Activated naive CD4-positive, alpha-beta T cell treated with anti-CD3 and anti-CD28 coated beads, Interleukin-2, amount 50 U/mL, for 24 hours (primary cell): ENCODE data around the gene FUT2.
"Not testable (repeated sequence)": the region's sequence is repeated elsewhere in the genome, so short reads cannot be mapped to it uniquely, and the experiment has no call there.

Source experiments
- H3K27ac Mint-ChIP-seq: one replicate; pipeline ENCODE4 v1.8.0; 2021; ENCODE audit warnings: mild to moderate bottlenecking, mixed read lengths
- H3K27me3 Mint-ChIP-seq: one replicate; pipeline ENCODE4 v1.8.0; 2021; ENCODE audit warnings: mixed read lengths
- H3K36me3 Mint-ChIP-seq: one replicate; pipeline ENCODE4 v1.8.0; 2021; ENCODE audit warnings: mixed read lengths
- H3K4me1 Mint-ChIP-seq: one replicate; pipeline ENCODE4 v1.8.0; 2021; ENCODE audit warnings: mixed read lengths
- H3K4me3 Mint-ChIP-seq: one replicate; pipeline ENCODE4 v1.8.0; 2021; ENCODE audit warnings: mild to moderate bottlenecking, mixed read lengths
- H3K9me3 Mint-ChIP-seq: one replicate; pipeline ENCODE4 v1.8.0; 2021; ENCODE audit warnings: mixed read lengths

FUT2 gene

GRCh38 chr19:48680436-48681126 lies 15.2 kb upstream of the FUT2 start:
- peaks cover under 1% of the 10 kb centered on the region for H3K4me1 Mint-ChIP-seq
- H3K27ac Mint-ChIP-seq, result no peak overlapping the region
- no peak overlapping the region for H3K4me3 Mint-ChIP-seq
- no peaks in the 10 kb centered on the region for H3K36me3 Mint-ChIP-seq
- H3K27me3 Mint-ChIP-seq, result no peaks in the 10 kb centered on the region
- H3K9me3 Mint-ChIP-seq, result no peaks in the 10 kb centered on the region

- no peak overlapping the region for H3K4me3 Mint-ChIP-seq
- H3K27me3 Mint-ChIP-seq, result no peaks in the 10 kb centered on the region
- no peak overlapping the region for H3K27ac Mint-ChIP-seq
- no peaks in the 10 kb centered on the region for H3K4me1 Mint-ChIP-seq
- no peaks in the 10 kb centered on the region for H3K9me3 Mint-ChIP-seq
- no peaks in the 10 kb centered on the region for H3K36me3 Mint-ChIP-seq
Measured at GRCh38 chr19:48681127-48681470, 14.7 kb upstream of the FUT2 start.

- H3K4me3 Mint-ChIP-seq, result no peak overlapping the region
- no peak overlapping the region for H3K27ac Mint-ChIP-seq
- H3K27me3 Mint-ChIP-seq, result no peaks in the 10 kb centered on the region
- H3K4me1 Mint-ChIP-seq, result no peaks in the 10 kb centered on the region
- no peaks in the 10 kb centered on the region for H3K36me3 Mint-ChIP-seq
- no peaks in the 10 kb centered on the region for H3K9me3 Mint-ChIP-seq
Measured at GRCh38 chr19:48683349-48683748, 12.4 kb upstream of the FUT2 start.

- H3K4me3 Mint-ChIP-seq, result no peak overlapping the region
- H3K27ac Mint-ChIP-seq, result no peak overlapping the region
- no peaks in the 10 kb centered on the region for H3K36me3 Mint-ChIP-seq
- H3K9me3 Mint-ChIP-seq, result no peaks in the 10 kb centered on the region
- no peaks in the 10 kb centered on the region for H3K4me1 Mint-ChIP-seq
- H3K27me3 Mint-ChIP-seq, result no peaks in the 10 kb centered on the region
Measured at GRCh38 chr19:48685583-48685982, 10.2 kb upstream of the FUT2 start.

GRCh38 chr19:48686088-48686487 lies 9.7 kb upstream of the FUT2 start:
- Mint-ChIP-seq H3K36me3 (no peaks in the 10 kb centered on the region), H3K4me3 (no peak overlapping the region), H3K9me3 (no peaks in the 10 kb centered on the region), H3K4me1 (no peaks in the 10 kb centered on the region), H3K27me3 (no peaks in the 10 kb centered on the region), H3K27ac (no peak overlapping the region)

- H3K4me3 Mint-ChIP-seq, H3K27ac Mint-ChIP-seq, H3K27me3 Mint-ChIP-seq, H3K9me3 Mint-ChIP-seq, H3K36me3 Mint-ChIP-seq, H3K4me1 Mint-ChIP-seq: not testable (repeated sequence)
Measured at GRCh38 chr19:48686637-48687036, 9.1 kb upstream of the FUT2 start.

- Mint-ChIP-seq H3K27ac (no peak overlapping the region), H3K4me3 (no peak overlapping the region), H3K36me3 (no peaks in the 10 kb centered on the region), H3K27me3 (no peaks in the 10 kb centered on the region), H3K4me1 (no peaks in the 10 kb centered on the region), H3K9me3 (no peaks in the 10 kb centered on the region)
Measured at GRCh38 chr19:48687776-48688175, 8.0 kb upstream of the FUT2 start.

GRCh38 chr19:48689449-48689848 lies 6.3 kb upstream of the FUT2 start:
- Mint-ChIP-seq H3K4me1 (no peaks in the 10 kb centered on the region), H3K4me3 (no peak overlapping the region), H3K27ac (no peak overlapping the region), H3K27me3 (no peaks in the 10 kb centered on the region), H3K36me3 (no peaks in the 10 kb centered on the region), H3K9me3 (no peaks in the 10 kb centered on the region)

- H3K36me3 Mint-ChIP-seq, H3K27me3 Mint-ChIP-seq, H3K27ac Mint-ChIP-seq, H3K9me3 Mint-ChIP-seq, H3K4me3 Mint-ChIP-seq: not testable (repeated sequence)
- H3K4me1 Mint-ChIP-seq, result peaks cover 11% of the 10 kb centered on the region
Measured at GRCh38 chr19:48693629-48694028, 2.1 kb upstream of the FUT2 start.

- no peak overlapping the region for H3K27ac Mint-ChIP-seq
- H3K4me1 Mint-ChIP-seq, result peaks cover 11% of the 10 kb centered on the region
- H3K4me3 Mint-ChIP-seq, result peak overlapping the region; percentile 39
- H3K27me3 Mint-ChIP-seq, result peaks cover 7% of the 10 kb centered on the region
- H3K9me3 Mint-ChIP-seq, result no peaks in the 10 kb centered on the region
- peaks cover 2% of the 10 kb centered on the region for H3K36me3 Mint-ChIP-seq
Measured at GRCh38 chr19:48696353-48697010, 711 bp downstream of the FUT2 start.

- Mint-ChIP-seq H3K36me3 (peaks cover 2% of the 10 kb centered on the region), H3K27me3 (peaks cover 7% of the 10 kb centered on the region), H3K9me3 (no peaks in the 10 kb centered on the region), H3K4me3 (no peak overlapping the region), H3K4me1 (peaks cover 11% of the 10 kb centered on the region), H3K27ac (no peak overlapping the region)
Measured at GRCh38 chr19:48698046-48698445, 2.3 kb downstream of the FUT2 start.

- Mint-ChIP-seq H3K4me1 (no peaks in the 10 kb centered on the region), H3K36me3 (peaks cover 4% of the 10 kb centered on the region), H3K9me3 (no peaks in the 10 kb centered on the region), H3K27me3 (no peaks in the 10 kb centered on the region), H3K4me3 (no peak overlapping the region), H3K27ac (no peak overlapping the region)
Measured at GRCh38 chr19:48702701-48703100, 6.9 kb downstream of the FUT2 start.

- Mint-ChIP-seq H3K4me3 (no peak overlapping the region), H3K9me3 (no peaks in the 10 kb centered on the region), H3K36me3 (peaks cover 4% of the 10 kb centered on the region), H3K27ac (no peak overlapping the region), H3K4me1 (no peaks in the 10 kb centered on the region), H3K27me3 (no peaks in the 10 kb centered on the region)
Measured at GRCh38 chr19:48703316-48703715, 7.5 kb downstream of the FUT2 start.

- no peaks in the 10 kb centered on the region for H3K4me1 Mint-ChIP-seq
- no peak overlapping the region for H3K27ac Mint-ChIP-seq
Measured at GRCh38 chr19:48705431-48705830, 9.7 kb downstream of the FUT2 start.

GRCh38 chr19:48708471-48708870 lies 12.7 kb downstream of the FUT2 start:
- H3K27ac Mint-ChIP-seq, result no peak overlapping the region

More at GRCh38 chr19:48705431-48705830, 9.7 kb downstream of the FUT2 start:
- no peaks in the 10 kb centered on the region for H3K9me3 Mint-ChIP-seq
- H3K27me3 Mint-ChIP-seq, result no peaks in the 10 kb centered on the region
- no peak overlapping the region for H3K4me3 Mint-ChIP-seq
- H3K36me3 Mint-ChIP-seq, result peaks cover 4% of the 10 kb centered on the region

GRCh38 chr19:48711106-48711662 lies 15.4 kb downstream of the FUT2 start:
- Mint-ChIP-seq H3K9me3 (no peaks in the 10 kb centered on the region), H3K36me3 (peaks cover 3% of the 10 kb centered on the region), H3K4me3 (peak overlapping the region; percentile 3), H3K27ac (no peak overlapping the region), H3K27me3 (no peaks in the 10 kb centered on the region), H3K4me1 (peaks cover 20% of the 10 kb centered on the region)

More at GRCh38 chr19:48708471-48708870, 12.7 kb downstream of the FUT2 start:
- Mint-ChIP-seq H3K9me3 (no peaks in the 10 kb centered on the region), H3K27me3 (no peaks in the 10 kb centered on the region), H3K4me1 (peaks cover 6% of the 10 kb centered on the region), H3K36me3 (peaks cover 3% of the 10 kb centered on the region), H3K4me3 (no peak overlapping the region)
